SK-N-DZ (cell line): Measurements from ENCODE around the gene JAG2.

Experiments used
- DNase-seq: peaks from one replicate; pipeline ENCODE4 v3.0.0-alpha.2; 2015; ENCODE audit warnings: low spot score

The JAG2 gene

DNA sequence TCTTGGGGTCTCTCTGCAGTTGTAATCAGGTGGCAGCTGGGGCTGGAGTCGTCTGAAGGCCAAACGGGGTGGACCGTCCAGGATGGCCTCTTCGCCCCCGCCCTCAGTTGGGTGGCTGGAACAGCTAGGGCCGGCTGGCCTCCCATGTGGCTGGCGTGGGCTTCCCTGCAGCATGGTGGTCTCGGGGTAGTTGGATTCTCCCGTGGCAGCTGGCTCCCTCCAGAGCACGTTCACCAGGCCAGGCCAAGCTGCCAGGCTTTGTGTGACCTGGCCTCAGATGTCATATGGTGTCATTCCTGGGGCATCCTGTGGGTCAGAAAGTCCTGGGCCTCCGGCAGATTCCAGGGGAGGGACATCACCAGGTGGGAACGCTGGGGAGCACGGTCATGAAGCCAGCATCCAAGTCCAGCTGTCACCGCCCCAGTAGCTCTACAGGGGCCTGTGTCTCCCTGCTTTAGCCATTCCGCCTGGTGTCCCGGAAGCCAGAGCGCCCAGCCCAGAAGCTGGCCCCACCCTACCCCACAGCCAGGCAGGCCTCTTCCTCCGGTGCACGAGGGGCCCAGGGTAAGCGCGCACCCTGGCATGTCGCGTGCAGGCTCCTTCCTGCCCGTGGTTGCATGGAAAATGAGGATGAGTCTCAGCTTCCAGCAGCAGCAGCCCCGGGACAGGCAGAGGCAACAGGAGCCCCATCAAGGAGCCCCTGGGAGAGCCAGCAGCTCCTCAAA, 13.9 kb upstream of the JAG2 start:
- no peak for DNase-seq

DNA sequence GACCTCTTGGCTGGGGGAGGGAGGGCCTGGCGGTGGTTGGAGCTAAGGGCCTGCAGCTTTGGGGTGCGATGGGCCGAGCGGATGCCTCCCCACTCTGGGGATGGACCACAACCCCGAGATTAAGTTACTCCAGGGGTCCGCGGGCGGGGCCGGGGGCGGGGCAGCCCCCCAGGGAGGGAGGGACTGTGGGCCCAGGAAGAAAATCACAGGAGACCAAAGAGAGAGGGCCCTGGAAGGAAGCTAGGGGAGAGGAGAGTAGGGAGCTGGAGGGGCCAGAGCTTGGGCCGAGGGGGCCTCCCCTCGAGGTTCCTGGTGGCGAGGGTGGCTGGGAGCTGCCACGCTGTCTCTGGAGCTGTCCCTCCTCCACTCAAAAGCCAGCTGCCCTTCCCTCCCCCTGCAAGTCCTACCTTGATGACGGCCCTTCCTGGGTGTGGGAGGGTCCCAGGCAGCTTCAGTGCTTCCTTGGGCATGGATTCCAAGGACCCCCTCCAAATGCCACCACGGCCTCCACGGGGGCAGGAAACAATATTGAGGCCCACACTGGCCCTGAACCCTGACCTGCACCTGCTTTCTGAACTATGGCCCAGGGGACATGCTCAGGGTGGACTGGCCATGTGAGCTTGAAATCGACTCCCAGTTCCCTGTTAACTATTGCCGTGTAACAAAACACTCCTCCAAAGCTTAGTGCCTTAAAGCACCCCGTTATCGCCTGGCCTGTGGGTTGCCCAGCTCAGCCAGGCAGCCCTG, 13.1 kb upstream of the JAG2 start:
- no peak for DNase-seq

DNA sequence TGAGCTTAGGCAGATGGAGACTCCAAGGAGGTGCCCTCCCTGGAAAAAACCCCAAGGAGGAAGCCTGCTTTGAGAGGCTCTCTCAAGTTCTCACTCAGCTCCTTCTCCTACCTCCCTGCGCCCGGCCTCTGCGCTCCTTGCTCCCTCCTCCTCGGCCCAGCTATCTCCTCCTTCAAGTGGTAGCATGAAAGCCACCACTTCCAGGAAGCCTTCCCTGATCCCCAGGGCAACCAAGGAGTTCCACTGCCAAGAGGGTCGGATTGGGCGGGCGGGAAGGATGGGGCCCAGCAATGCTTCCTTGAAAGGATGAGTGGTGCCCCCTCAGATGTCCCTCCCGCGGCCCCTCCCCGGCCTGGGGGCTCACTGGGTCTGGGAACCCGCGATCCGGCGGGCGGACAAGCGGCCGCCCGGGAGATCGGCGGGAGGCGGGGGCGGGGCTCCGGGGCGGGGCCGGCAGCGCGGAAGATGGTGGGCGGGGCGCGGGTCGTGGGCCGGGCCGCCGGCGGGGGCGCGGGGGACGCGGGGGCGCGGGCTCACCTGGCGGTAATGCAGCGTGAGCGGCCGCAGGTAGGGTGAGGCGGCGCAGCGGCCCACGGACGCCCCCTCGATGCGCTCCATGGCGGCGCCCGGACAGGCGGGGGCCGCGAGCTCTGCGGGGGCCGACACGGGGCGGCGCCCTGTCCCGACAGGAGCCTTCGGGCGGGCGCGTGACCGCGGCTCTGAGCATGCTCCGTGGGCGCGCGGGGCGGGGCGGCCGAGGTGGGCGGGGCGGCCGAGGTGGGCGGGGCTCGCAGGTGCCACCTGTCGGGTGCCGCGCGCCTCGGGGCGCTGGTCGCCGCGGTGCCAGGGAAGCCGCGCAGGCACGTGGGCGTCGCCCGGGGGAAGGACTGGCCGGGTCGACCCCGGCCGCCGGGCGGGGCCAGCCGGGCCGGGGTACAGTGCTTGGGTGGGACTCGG, 12.3 kb upstream of the JAG2 start, which contains the start of gene NUDT14:
NUDT14 (minus strand) TSS at position 721 of the 957 bp plus-strand sequence; CDS start at position 618, 103 bp downstream.
- DNase-seq, result no peak

DNA sequence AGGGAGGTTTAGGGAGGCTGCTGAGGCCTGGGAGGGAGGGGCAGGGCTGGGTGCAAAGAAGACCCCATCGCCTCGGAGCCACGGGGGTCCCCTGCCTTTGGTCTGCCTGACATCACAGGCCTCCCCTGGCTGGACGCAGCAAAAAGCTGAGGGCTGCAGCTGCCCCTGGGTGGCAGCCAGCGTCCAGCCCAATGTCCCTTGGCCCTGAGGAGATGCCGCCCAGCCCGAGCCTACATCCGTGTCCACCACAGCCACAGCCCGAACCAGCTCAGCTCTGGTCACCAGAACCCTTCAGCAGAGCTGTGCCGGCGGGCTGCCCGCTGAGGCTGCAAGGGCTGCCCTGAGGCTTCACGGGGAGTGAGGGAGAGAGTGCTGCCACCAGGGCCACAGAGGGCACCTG, 10.6 kb upstream of the JAG2 start:
- no peak for DNase-seq

DNA sequence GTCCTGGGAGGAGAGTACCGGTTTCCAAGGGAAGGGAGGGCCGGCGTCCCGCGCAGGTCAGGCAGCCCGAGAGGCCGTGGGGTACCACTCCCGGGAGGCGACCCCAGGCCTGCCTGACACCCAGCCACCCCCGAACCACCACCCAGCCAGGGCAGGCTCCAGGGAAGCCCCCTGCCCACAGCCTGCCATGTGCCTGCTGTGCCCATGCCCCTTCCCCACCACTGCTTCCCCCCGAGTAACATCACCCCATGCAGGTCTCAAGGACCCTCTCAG, 10.2 kb upstream of the JAG2 start:
- no peak for DNase-seq

DNA sequence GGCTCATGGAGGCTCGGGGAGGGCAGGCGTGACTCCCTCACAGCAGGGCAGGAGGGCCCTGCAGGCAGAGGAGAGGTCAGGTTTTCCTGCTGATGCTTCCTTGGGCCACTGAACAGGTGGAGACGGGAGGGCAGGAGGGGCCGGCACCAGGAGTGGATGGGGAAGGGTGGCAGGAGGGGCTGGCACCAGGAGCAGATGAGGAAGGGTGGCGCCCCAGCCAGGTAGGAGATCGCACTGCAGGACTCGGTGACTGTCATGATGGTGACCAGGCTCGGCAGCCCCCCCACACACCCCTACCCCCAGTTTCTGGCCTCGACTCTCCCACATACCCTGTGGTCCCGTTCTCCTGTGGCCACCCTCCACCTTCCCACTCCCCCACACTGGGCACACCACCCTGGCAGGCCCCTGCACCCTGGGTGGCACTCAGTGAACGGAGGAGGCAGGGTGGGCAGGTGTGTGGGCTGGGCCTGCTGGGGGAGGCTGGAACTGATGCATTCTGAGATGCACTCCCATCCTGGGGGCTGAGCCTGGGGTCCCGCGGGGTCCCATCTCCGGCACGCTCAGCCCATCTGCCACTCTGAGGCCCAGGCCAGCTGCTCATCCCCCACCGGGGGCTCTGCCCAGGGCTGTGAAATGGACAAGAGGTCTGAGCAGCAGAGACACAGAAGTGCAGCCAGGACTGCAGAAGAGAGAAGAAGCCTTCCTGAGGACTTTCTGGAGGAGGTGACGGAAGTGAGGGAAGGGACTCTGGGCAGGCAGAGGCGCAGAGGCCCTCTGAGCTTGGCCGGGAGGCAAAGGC, 9.7 kb upstream of the JAG2 start:
- no peak for DNase-seq

DNA sequence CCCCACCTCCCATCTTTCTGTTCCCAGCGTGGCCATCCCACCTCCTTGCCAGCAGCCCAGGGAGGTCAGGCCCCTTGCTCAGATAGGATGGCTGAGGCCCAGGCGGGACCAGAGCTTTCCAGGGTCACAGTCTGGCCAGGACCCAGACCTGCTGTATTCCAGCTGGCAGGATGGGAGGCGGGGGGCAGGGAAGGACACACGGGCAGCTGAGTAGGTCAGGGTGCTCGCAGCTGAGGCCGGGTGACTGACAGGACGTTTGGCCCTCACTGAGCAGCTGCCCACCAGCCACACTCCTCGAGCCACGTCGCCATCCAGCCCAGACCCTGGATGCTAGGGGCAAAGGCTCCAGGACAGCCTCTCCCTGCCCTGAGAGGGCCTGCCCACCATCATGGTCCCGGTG, 8.5 kb upstream of the JAG2 start:
- DNase-seq, result no peak

DNA sequence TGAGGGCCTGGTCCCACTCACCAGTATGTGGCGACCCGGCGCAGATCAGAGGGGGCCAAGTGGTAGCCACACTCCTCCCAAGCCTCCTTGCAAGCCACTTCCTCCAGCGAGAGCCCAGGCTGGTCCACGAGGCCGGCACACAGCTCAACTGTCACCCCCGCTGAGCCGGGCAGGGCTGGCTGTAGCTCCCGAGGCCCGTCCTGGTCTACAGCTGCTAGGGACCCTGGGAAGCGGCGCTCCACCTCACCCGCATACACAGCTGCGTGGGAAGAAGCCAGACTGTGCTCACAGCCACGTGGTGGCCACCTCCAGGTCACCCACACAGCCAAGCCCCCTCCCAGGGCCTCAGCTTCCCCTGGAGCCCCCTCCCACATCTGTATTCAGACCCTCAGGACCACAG, 7.9 kb upstream of the JAG2 start:
- DNase-seq, result no peak

DNA sequence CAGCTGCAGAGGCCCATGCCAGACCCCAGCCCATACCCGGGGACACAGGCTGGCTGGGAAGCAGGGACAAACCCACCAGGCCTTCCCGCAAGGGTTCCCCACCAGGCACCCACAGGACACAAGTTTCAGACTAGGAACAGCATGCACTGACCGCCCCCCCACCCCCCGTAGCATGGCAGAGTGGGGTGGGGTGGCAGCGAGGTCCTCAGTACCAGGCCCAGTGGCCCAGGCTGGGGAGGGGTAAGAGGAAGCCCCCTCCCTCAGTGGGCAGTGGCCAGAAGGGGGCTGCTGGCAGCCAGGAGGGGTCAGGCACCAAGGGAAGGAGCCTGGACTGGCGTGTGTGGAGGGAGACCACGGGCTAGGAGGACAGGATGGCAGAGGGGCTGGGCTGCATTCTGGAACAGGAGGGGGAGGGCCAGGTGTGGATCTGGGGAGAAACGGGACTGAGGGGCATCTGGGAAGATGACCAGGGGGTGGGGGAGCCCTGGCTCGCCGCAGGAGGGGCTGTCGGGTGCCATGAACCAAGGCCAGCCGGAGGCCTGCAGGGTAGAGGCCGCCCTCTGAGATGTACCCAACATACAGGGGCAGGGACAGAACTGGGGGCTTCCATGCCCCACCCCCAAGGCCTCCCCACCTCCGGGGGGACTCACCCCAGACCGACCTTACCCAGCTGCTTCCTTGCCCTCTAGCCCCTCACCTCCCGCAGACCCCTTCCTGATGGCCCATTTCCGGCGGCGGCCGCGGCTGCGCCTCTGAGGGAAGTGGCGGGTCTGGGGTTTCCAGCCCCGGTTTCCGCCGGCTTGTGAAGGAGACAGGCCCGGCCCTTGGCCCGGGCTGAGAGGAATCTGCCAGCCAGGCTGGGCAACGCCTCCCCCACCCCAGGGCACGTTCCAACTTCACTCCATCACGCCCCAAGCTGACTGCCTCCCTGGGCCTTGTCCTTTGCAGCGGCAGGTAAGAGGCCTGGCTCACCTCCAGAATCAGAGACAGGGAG, 5.6 kb upstream of the JAG2 start:
- DNase-seq, result no peak

DNA sequence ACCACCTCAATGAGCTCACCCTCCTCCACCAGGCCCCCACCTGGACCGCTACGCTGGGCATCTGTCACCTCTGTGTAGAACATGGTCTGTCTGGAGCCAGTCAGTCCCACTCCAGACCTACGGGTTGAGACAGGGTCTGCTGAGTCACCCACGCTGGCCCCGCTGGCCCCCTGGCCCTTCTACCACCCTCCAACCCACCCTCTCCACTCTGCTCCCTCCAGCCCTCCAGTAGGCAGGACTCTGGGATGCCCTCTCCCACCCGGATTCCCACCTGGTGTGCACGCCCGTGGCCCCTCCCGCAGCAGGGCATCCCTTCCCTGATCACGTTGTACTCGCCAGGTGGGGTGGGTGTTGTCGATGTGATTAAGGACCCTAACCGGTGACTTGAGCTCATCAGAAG, 4.6 kb upstream of the JAG2 start:
- DNase-seq, result no peak

DNA sequence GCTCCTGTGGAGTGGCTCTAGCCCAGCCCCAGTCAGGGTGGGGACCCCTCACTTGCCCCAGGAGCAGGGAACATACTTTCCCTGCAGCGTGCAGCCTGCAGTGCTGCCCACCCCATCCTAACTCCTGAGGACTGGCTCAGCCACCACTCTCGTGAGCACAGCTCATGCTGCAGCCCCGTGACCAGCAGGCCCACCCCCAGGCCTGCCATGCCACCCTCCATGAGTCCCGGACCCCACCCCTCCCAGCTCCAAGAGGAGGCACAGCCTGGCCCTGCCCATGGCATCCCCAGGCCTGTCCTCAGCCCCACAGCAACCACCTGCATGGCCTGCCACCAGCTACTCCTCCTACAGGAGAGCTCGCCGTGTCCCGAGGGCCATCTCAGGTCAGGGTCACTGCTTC, 3.9 kb upstream of the JAG2 start:
- no peak for DNase-seq

DNA sequence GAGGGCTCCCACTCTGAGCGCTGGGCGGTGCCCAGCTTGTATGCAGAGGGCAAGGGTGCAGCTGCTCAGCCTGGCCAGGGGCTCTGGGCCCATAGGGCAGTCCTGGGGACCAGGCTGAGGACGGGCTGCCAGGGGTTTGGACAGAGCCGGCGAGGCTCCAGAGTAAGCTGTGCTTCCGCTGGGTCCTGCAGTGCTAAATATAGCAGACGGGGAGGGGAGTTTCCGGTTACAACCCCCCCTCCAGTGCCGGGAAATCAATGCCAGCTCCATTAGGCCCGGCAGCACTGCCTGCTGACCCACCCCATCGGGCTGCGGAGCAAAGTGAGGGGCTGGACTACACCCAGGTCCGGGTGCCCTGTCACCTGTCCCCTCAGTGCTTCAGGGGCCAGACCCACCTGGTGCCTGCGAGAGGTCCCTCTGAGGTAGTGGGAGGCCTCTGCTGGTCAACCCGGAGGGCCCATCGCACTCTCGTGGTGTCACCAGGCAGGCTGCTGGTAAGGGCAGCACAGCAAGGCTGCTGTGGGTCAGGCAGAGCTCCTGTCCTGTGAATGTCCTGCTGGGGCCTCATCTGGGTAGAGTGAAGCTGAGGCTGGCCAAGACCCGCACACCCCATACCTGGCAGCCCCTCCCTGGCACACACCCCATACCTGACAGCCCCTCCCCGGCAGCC, 2.6 kb upstream of the JAG2 start:
- no peak for DNase-seq

DNA sequence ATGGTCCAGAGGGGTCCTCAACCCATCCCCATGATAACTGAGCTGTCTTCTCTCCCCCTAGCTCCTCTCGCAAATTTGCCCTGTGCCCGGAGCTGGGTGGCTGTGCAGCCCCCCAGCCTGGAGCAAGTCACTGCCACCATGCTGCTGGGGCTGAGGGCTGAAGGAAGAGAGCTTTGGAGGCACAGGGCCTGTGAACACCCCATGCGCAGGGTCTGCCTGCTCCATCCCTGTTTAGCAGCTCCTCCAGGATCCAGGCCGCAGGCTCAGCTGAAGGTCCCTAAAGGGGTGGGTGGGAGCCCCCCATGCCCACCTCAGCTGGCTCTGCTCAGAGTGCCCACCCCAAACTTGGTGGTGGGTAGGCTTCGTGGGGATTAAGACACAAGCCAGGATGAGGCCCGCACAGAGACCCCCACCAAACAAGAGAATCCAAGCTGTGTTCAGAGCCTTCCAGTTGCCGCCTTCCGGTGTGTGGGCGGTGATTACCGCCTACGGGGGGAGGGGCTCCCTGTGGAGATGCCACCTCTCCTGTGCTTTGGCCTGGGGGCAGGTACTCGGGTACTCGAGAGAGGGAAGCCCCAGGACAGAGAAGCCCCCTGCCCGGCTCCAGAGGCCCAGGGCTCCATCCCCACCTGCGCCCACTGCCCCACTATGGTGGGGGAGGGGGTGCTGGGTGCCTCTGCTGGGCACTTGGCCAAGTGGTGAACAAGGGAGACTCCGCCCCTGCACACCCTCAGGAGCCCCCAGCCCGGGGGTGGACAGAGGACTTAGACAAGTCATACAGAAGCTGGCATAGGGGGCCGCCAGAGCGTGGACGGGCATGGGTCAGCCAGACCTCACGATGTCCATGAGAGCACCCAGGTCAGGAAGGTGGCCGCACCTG, 1.4 kb upstream of the JAG2 start:
- no peak for DNase-seq

DNA sequence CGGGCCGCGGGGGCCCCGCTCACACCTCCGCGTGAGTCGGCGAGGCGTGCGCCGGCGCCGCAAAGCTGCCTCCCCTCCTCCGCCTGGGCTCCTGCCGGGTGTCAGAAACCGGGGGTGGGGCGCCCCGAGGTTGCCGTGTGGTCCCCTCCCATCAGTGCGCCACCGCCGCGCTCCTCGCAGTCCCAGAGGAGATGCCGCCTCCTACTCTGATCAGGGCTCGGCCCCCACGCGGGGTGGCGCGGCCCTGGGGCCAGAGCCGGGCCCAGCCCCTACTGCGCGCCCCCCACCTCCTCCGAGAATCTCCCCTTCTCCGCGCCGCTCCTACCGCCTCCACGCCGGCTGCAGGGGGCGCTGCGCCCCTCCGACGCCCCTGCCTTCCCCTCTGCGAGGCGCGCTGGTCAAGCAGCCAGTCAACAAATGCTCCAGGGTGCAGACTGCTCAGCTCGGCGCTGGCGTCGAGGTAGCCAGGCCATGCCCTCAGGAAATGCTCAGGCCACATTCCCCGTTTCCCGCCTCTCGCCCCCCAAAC, 467 bp upstream of the JAG2 start:
- no peak for DNase-seq

DNA sequence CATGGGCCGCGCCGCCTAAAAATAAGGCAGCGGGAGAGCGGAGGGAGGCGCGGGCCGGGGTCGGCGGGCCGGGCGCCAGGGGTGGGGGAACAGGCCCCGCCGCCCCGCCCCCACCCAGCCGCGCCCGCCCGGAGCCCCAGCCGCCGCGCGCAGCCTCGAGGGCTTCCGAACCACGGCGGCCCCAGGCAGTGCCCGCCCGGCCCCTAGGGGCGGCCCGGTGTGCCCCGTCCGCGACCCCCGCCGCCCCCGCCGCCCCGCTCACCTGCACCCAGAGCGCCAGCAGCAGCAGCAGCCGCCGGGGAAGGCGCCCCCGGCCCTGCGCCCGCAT, 519 bp downstream of the JAG2 start:
- no peak for DNase-seq

DNA sequence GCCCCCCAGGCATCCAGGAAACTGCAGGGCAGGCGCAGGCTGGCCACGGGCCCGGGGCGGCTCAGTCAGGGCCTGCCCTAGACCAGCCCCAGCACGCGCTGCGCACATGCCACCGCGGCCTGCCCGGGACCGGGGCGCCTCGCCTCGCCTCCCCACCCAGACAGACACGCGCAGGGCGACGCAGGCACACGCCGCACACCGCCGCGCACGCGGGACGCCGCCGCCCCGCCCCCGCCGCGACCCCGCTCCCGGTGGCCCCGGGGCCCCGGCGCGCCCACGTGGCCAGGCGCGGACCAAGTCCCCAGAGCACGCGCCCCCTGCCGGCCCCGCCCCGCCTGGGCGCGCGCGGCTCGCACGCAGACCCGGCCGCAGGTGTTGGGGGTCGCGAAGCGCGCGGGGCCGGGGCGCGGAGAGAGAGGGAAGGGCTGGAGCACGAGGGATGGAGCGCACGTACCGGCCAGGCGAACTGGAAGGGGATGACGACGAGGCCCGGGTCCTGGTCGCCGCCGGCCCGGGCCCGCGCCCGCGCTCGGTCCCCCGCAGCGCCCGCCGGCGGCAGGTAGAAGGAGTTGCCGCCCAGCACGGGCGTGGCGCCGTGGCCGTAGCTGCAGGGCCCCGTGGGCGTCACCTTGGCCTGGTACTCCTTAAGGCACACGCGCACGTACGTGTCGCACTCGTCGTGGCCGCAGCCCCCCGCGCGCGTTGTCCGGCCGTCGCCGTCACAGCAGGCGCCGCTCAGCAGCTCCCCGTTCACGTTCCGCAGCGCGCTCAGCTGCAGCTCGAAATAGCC, 1.1 kb downstream of the JAG2 start:
- DNase-seq, result no peak

DNA sequence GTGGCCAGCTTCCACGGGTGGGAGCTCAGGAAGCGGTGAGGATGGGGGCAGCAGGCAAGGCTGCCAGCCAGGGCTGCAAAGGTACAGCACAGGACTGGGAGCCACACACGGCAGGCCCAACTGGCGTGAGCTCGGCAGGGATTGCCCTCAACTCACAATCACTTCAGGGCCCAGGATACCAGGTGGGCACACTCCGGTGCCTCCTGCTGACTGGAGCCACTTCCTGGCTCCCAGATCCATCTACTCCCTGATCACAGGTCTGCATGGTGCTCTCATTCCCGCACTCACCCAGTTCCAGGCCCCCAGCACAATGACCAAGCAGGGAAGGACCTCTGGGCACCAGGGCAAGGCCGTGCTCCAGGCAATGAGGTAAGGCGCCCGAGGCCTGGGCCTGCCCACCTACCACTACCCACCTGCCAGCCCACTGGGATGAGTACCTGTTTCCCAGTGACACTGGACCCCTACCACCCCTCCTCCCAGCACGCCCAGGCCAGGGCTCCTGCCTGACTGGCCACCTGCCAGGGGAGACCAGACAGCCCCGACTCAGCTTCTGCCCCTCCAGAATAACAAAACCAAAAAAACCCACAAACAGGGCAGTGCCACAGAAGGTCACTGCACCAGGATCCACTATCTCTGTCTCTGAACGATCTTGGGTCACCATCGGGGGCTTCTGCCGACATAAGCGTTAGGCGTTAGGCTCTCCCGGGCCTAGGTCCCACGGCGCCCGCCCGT, 1.8 kb downstream of the JAG2 start:
- DNase-seq, result no peak
